T-helper 2 cell treated with Interferon-gamma antibody and Interleukin-4, amounts not matched to agents 100 ng/mL and 5 ng/mL, for 36 hours (primary cell): ENCODE measurements around the gene ASB11. TPM values are rescaled to one million over a fixed set of nuclear protein-coding genes. Genes with fewer than 3 reads are reported as not detected.
"Not testable (repeated sequence)": the region's sequence is repeated elsewhere in the genome, so short reads cannot be mapped to it uniquely, and the experiment has no call there.

Experiments used
- intact Hi-C: fragments of 100-400 bp; cut with micrococcal nuclease; formaldehyde crosslinking; loops from one replicate; pipeline ENCODE4 v1.15.1; 2023
- total RNA-seq: library from RNA; stranded (reverse); gene quantifications from 2 replicates; pipeline ENCODE4 v1.2.3, GENCODE V29; 2022

The ASB11 gene
- total RNA-seq, 1 donor from 2014 or later = not detected

GRCh38 chrX:15310117-15310516 lies 5.3 kb downstream of the ASB11 start:
- intact Hi-C loops = no loop called here

DNA sequence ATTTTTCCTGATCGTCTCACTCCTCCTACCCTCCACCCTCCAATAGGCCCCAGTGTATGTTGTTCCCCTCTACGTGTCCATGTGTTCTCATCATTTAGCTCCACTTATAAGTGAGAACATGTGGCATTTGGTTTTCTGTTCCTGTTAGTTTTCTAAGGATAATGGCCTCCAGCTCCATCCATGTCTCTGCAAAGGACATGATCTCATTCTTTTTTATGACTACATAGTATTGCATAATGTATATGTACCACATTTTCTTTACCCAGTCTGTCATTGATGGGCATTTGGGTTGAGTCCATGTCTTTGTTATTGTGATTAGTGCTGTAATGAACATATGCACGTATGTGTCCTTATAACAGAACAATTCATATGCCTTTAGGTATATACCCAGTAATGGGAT lies 9.5 kb downstream of the ASB11 start:
- intact Hi-C loops = not testable (repeated sequence)

- intact Hi-C loops = loop anchor here (5.0 kb wide), 1 partner anchor 165 kb away; no protein-coding TSS in a partner anchor
Measured at GRCh38 chrX:15301924-15302323, 13.5 kb downstream of the ASB11 start.

GRCh38 chrX:15299941-15300851 lies 15.2 kb downstream of the ASB11 start:
- intact Hi-C loops = loop anchor here (5.0 kb wide), 1 partner anchor 167 kb away; no protein-coding TSS in a partner anchor

GRCh38 chrX:15298780-15299179 lies 16.7 kb downstream of the ASB11 start:
- intact Hi-C loops = no loop called here

GRCh38 chrX:15298201-15298600 lies 17.2 kb downstream of the ASB11 start:
- intact Hi-C loops = no loop called here

GRCh38 chrX:15293451-15293850 lies 22.0 kb downstream of the ASB11 start:
- intact Hi-C loops = no loop called here

DNA sequence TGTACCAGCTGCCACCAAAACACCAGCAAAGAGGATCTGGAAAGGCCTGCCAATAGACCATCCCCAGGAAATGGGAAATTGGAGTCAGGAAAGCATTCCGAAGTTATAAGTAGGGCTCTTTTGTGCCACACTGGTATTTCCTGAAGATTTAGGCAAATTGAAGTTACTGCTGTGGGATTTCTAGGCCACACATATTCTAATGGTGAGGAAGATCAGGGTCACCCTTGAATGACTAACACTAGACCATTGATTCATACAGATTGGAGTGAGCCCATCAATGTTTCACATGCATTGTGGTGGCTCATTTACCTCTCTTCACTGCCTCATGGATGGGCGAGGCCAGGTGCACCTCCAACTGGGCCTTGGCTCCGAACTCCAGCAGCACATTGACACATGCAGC lies 22.6 kb downstream of the ASB11 start:
- intact Hi-C loops = no loop called here

- intact Hi-C loops = no loop called here
Measured at GRCh38 chrX:15277604-15278003, 37.8 kb downstream of the ASB11 start.

DNA sequence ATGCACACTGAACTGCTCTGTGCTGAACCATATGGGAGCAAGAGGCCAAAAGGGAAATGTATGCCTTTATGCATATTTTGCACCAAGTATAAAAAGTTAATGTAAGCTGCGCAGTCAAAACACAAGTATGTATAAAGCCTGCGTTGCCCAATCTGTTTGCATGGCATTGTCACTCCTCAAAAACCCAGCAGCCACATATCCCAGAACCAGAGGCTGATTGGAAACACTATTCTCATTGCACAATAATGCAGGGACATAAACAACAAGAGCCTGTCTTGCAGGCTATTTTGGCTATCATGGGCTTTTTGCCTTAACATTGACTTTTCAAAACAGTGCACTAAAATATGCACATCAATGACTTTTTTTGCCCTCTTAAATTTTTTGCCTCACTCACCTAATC lies 40.5 kb downstream of the ASB11 start:
- intact Hi-C loops = no loop called here

DNA sequence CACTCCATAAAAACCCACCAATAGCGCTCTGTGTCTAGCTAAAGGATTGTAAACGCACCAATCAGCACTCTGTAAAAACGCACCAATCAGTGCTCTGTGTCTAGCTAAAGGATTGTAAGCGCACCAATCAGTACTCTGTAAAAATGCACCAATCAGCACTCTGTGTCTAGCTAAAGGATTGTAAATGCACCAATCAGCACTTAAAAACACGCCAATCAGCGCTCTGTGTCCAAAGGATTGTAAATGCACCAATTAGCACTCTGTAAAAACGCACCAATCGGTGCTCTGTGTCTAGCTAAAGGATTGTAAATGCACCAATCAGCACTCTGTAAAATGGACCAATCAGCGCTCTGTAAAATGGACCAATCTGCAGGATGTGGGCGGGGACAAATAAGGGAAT lies 42.2 kb downstream of the ASB11 start:
- intact Hi-C loops = not testable (repeated sequence)

DNA sequence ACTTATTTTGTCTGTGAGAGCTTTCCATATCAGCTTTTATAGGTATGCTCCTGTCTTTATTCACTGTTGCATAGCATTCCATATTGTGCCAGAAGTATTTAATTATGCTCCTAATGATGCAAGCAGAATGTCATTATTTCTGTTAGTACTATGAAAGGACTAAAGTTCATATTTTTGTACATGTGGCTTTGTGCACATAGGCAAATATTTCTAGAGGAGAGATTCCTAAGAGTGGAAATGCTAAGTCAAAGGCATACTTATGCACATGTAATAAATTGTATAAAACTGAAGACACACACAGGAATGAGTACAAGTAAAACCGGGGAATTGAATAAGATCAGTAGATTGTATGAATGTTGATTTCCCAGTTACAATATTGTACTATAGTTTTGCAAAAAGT lies 43.7 kb downstream of the ASB11 start:
- intact Hi-C loops = no loop called here

DNA sequence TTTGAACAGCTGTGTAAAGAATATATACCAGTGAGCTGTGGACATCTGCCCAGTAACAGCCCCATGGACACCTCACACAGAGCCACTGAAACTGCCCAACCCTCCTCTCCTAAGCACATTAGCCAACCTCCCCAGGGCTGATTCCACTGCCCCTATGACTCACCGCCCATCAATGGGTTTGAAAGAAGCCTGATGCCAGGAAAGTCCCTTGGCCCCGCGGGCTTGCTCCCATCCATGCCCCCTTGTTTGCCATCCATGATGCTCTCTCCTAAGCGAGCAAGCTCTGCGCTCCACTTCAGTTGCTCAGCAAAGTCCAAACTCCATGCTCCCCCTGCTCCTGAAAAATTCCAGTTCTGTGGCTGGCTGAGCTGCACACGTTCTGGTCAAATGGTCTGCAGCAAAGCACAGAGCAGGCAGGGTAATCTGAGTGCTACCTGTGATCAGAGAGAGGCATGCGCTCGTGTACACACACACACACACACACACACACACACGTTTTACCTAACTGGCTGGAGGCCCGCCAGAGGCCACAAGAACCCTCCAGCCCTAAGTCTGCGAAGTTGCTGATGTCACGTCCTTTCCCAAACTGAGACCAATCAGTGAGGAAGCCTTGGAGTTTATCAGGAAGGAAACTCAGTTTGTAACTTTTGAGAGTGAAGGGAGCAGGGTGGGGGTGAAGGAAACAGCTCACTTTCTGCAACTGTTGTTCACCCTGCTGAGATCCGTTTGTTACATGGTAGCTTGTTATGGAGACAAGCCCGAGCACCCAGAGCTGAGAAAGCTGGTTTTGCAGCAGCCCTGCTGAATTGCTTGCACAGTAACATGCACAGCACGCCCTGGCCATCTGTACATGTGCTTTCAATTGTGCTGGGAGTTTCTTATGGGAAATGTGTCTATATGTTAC lies 45.6 kb downstream of the ASB11 start, which contains the start of gene ASB9:
ASB9 (minus strand) TSS at position 466 of the 904 bp plus-strand sequence; CDS start at position 257, 209 bp downstream.
- intact Hi-C loops = no loop called here

GRCh38 chrX:15269120-15269519 lies 46.3 kb downstream of the ASB11 start:
- intact Hi-C loops = no loop called here

DNA sequence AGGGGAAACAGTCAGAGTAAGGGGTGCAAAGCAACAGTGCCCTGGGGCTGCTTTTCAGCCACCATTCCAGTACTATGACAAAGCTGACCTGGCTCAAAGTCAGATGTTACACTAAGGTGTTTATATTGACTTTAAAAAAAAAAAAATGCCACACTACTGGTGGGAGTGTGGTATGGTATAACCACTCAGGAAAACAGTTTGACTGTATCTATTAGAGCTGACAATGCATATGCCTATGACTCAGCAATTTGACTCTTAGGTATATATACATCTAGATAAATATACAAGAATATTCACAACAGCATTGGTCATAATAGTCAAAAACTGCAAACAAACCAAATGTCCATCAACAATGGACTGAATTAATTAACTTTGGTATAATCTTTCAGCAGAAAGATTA lies 60.6 kb downstream of the ASB11 start:
- intact Hi-C loops = no loop called here

DNA sequence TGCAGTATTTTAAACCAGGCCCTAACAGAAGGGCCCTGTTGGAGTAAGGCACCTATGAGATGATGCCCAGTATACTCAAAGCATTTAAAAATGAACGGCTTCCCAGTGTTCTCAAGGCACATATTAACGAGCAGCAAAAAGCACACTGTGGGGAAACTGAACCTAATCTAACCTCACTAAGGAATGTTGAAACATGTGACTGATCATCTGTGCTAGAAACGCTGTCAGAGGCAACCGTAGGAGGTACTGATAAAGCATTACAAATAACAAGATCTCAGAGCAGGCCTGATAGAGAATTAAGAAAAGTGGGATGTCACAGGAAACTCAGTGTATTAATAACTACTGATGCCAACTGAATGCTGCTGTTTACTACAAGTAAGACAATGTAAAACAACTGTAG lies 69.5 kb downstream of the ASB11 start:
- intact Hi-C loops = no loop called here

- intact Hi-C loops = loop anchor here (5.0 kb wide), 1 partner anchor 42 kb away; no protein-coding TSS in a partner anchor
Measured at GRCh38 chrX:15244421-15244820, 71.0 kb downstream of the ASB11 start.

- intact Hi-C loops = loop anchor here (1.0 to 5.0 kb wide), 5 partner anchors 41 to 1204 kb away; no protein-coding TSS in a partner anchor
Measured at GRCh38 chrX:15242899-15243555, 72.4 kb downstream of the ASB11 start.

DNA sequence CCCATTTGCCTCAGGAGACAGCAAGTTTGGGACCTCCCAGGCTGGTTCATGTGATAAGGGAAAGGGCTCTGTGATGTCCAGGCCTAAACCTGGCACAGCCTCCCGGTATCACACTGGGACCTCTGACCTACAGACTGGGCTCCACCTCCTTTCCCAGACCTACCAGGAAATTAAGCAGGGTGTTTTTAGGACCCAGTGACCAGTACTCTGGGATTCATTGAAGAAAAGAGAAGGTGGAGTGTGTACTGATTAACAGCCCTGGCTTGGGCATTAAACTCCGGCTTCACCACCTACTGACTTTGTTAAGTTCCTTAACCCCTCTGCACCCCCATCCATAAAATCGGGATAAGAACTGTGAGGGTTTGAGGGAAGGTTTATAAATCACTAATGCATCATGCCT lies 74.1 kb downstream of the ASB11 start:
- intact Hi-C loops = loop anchor here (5.0 kb wide), 1 partner anchor 39 kb away; no protein-coding TSS in a partner anchor

DNA sequence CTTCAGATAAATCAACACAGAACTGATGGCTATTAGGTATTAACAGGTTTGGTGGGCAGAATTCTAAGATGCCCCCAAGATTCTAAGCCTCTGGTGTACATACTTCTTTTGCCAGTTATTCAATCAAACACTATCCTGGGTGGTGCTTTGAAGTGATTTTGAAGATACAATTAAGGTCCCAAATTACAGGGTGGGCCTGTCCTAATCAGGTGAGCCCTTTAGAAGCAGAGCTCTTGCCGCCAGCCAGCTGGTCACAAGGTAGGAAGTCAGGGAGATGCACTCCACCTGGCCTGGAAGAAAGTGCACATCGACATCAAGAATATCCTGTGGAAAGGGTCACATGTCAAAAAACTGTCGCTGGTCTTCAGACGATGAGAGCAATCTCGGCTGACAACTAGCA lies 75.0 kb downstream of the ASB11 start:
- intact Hi-C loops = loop anchor here (5.0 kb wide), 1 partner anchor 38 kb away; no protein-coding TSS in a partner anchor

DNA sequence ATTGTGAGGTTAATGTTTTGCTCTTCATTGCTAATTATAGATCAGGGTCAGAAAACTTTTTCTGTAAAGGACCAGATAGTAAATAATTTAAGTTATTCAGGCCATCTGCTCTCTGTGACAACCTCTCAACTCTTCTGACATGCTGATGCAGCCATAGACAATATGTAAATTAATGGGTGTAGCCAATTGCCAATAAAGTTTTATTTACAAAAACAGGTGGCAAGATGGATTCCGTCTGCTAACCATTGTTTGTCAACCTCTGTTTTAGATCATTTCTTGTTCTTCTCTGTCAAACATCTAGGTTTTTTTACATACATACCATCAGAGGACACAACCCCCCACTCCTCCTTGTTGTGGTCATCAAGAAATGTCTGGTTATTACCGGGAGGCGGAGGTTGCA lies 79.3 kb downstream of the ASB11 start:
- intact Hi-C loops = no loop called here
